VCaP (cell line): ENCODE measurements around the gene ACOT7.
A peak's percentile ranks its signal among the peaks of the same experiment; 100 is the strongest.

Source experiments
- H3K27ac ChIP-seq: fragments of 450-650 bp; 2 replicates; pipeline ENCODE4 v1.5.1; 2017
- TF ChIP-seq, protein P1 (sequence below): fragments of 450-650 bp; conservative IDR thresholded peaks from 2 replicates; pipeline ENCODE4 v1.5.1; 2017; ENCODE audit warnings: mild to moderate bottlenecking, moderate library complexity

The ACOT7 gene

DNA sequence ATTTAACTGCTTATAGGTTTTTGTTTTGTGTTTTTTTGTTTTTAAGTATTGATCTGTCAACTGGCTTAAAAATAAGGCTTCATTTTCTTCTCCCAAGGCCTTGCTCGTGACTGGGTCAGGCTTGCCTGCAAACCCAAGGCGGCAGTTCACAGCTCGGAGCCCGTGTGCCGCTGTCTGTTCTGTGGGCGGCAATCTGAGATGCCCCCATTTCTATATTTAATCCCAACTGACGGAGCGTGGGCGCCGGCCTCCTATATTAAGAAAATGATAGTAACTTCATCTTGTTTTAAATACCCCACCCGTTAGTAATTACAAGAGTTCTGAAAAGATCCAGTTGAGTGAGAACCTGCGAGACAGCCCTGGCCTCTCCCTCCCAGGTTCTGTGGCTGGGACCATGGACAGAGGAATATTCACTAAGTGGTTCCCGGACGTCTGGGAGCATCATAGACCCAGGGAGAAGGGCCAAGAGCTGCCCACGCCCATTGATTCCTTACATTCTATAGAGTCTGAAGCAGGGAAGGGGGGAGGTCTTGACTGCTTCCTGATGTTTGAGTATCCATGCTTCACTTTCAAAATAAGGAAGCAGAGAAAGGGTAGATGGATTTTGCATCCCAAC is 90.1 kb downstream of the ACOT7 start:
- peak overlapping the region; percentile 83 for H3K27ac ChIP-seq
- TF ChIP-seq, protein P1, sequence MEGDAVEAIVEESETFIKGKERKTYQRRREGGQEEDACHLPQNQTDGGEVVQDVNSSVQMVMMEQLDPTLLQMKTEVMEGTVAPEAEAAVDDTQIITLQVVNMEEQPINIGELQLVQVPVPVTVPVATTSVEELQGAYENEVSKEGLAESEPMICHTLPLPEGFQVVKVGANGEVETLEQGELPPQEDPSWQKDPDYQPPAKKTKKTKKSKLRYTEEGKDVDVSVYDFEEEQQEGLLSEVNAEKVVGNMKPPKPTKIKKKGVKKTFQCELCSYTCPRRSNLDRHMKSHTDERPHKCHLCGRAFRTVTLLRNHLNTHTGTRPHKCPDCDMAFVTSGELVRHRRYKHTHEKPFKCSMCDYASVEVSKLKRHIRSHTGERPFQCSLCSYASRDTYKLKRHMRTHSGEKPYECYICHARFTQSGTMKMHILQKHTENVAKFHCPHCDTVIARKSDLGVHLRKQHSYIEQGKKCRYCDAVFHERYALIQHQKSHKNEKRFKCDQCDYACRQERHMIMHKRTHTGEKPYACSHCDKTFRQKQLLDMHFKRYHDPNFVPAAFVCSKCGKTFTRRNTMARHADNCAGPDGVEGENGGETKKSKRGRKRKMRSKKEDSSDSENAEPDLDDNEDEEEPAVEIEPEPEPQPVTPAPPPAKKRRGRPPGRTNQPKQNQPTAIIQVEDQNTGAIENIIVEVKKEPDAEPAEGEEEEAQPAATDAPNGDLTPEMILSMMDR, result no peak

DNA sequence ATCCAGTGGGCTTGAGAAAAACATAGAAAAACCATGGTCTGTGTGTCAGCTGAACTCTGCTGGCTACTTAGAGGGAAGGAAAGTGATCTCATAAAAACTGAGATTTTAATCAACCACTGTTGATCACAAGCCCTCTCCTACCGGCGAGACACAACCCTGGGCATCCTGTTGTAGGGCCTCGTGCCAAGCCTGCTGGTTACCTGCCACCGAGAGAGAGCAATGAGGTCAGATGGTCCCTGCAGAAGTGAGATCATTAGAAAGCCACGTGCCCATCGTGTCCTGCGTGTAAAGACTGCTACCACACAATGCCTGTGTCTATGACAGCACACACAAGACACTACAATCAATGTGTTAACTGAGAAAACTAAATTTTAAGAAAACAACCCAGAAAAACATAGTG is 91.0 kb downstream of the ACOT7 start:
- peak overlapping the region; percentile 83 for H3K27ac ChIP-seq
- TF ChIP-seq, protein P1, result no peak; the same call in 1 of the 2 replicates

DNA sequence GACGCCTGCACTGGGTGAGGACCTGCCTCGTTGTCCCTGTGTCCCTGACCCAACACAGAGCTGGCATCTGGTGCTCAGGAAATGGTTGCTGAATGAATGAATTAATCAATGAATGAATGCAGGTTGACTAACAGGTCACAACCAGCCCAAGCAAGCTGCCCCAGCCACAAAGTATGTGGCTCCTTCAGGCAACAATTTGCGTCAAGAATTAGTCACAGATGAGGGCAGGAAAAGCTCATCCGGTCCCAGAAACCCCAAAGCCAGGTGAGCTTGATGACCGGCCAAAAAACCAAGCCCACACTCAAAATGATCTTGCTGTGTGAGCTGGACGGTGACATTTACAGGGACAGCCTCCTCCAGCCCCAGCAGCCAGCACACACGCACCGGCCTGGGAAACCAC is 92.0 kb downstream of the ACOT7 start:
- TF ChIP-seq, protein P1, result no peak
- peak overlapping the region; percentile 83 for H3K27ac ChIP-seq

DNA sequence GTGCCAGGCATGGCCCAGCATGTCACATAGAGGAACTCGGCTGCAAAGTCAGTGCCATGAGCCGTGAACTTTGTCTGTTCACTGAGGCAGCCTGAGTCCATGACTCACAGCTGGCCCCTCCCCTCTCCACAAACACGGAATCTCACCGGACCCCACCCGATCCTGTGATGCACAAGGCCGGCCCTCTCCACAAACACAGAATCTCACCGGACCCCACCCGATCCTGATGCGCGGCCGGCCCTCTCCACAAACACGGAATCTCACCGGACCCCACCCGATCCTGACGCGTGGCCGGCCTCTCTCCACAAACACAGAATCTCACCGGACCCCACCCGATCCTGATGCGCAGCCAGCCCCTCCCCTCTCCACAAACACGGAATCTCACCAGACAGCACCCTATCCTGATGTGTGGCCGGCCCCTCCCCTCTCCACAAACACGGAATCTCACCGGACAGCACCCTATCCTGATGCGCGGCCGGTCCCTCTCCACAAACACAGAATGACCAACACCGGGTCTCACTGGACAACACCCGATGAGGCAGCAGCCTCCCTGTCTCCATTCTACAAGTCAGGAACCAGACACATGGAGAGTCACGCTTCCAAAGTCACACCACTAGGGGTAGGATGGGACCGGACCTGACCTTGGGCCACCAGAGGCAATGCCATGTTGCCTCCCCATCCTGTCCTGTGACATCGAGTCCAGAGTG is 93.1 kb downstream of the ACOT7 start:
- TF ChIP-seq, protein P1, result no peak
- H3K27ac ChIP-seq, result no peak overlapping the region; the same call in 1 of the 2 replicates

DNA sequence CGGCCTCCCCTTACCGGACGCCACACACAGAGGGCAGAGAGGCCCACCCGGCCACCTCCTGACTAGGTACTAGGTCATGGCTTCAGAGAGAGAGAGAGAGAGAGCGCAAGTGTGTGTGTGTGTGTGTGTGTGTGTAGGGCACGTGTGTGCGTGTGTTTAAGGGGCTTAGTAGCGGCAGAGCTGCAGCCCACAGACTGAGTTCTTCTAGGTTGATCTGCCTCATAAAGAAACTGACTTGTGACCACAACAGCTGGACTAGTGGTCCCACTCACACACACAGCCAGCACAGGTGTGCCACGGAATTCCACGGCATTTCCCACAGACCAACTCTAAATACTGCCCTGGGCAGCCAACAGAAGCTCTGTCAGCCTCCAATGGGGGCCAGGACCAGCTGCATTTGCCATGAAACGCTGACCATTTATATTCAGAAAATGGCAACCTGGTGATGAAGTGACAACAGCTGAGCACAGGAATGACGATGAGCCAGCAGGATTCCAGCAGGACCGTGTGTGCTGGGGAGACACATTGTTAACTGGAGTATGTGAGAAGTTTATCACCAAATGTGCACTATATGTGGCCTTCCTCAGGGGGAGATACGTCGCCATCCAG is 93.9 kb downstream of the ACOT7 start:
- TF ChIP-seq, protein P1, result no peak
- no peak overlapping the region for H3K27ac ChIP-seq

DNA sequence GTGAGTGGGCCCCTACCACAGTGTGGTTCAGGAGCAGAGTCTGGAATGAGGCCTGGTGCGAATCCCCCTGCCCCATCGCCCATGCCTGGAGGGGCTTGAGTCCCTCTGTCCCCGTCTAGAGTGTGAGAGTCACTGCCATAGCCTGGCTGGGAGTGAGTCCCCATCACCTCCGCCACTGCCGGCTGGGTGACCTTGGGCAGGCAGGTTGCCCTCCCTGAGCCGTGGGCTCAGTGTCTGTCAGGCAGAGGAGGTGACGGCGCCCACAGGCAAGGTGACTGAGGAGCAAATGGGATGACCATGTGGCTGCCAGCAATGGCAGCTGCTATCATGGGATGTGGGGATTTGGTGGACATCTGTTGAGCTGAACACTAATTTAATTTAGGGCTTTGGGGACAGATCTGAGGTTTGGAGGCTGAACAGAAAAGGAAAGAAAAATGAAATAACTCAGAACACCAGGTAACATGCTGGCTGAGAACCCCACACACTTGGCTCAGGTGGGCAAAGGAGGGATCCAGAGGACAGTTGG is 94.6 kb downstream of the ACOT7 start:
- TF ChIP-seq, protein P1, result no peak
- no peak overlapping the region for H3K27ac ChIP-seq

DNA sequence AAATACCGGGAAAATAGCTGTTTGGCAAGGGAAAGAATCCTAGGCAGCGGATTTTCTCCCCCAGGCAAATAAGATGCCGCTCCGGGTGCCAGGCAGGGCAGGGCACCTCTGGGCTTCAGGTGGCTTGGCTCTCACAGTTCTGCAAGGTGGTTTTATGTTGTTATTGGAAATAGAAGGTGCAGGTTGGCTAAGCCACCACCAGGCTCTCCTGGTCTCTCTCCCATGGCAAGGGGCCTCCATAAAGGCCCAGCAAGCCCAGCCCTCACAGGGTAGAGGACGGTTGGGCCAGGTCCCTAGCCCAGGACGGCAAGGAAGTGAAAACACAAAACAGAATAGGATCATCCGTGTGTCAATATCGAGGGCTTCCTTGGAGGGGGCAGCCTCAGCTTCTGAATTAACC is 95.0 kb downstream of the ACOT7 start:
- no peak overlapping the region for H3K27ac ChIP-seq
- TF ChIP-seq, protein P1, result no peak
